Stimulated activated CD8-positive, alpha-beta memory T cell treated with anti-CD3 and anti-CD28 coated beads, Interleukin-2, amount 100 ng/mL, for 1 hour (primary cell): Measurements from ENCODE around the gene THEM5.
"Not testable (repeated sequence)": the region's sequence is repeated elsewhere in the genome, so short reads cannot be mapped to it uniquely, and the experiment has no call there.

ENCODE experiments used
- DNase-seq, 2 donors: peaks; one replicate each; pipeline ENCODE4 v3.0.0-alpha.2; 2020; ENCODE audit warnings: low read depth in 2 of 2

The THEM5 gene

GRCh38 chr1:151867765-151868411 is 14.4 kb upstream of the THEM5 start:
- DNase-seq: no peak

- DNase-seq: no peak
Observed at GRCh38 chr1:151867321-151867720, 13.8 kb upstream of the THEM5 start.

- no peak for DNase-seq
Observed at GRCh38 chr1:151864411-151864810, 10.9 kb upstream of the THEM5 start.

- no peak for DNase-seq
Observed at GRCh38 chr1:151862604-151863003, 9.1 kb upstream of the THEM5 start.

GRCh38 chr1:151860504-151861187 is 7.1 kb upstream of the THEM5 start:
- DNase-seq: no peak

- no peak for DNase-seq
Observed at GRCh38 chr1:151859891-151860293, 6.4 kb upstream of the THEM5 start.

GRCh38 chr1:151858886-151859665 is 5.6 kb upstream of the THEM5 start:
- DNase-seq: no peak

- DNase-seq: no peak
Observed at GRCh38 chr1:151858030-151858746, 4.7 kb upstream of the THEM5 start.

- no peak for DNase-seq
Observed at GRCh38 chr1:151855933-151856332, 2.4 kb upstream of the THEM5 start.

- not testable (repeated sequence) for DNase-seq
Observed at GRCh38 chr1:151855516-151855915, 2.0 kb upstream of the THEM5 start.

- no peak for DNase-seq
Observed at GRCh38 chr1:151854658-151855057, 1.1 kb upstream of the THEM5 start.

- no peak for DNase-seq
Observed at GRCh38 chr1:151852733-151853132, 779 bp downstream of the THEM5 start.

GRCh38 chr1:151851886-151852285 is 1.6 kb downstream of the THEM5 start:
- no peak for DNase-seq

- DNase-seq: no peak
Observed at GRCh38 chr1:151849871-151850270, 3.6 kb downstream of the THEM5 start.

- no peak for DNase-seq
Observed at GRCh38 chr1:151849126-151849525, 4.4 kb downstream of the THEM5 start.

- no peak for DNase-seq
Observed at GRCh38 chr1:151847867-151848596, 5.5 kb downstream of the THEM5 start.

GRCh38 chr1:151846686-151847237 is 6.8 kb downstream of the THEM5 start:
- DNase-seq: no peak

- DNase-seq: no peak
Observed at GRCh38 chr1:151846062-151846568, 7.4 kb downstream of the THEM5 start.

GRCh38 chr1:151843398-151843797 is 10.1 kb downstream of the THEM5 start:
- DNase-seq: no peak

GRCh38 chr1:151841141-151841540 is 12.4 kb downstream of the THEM5 start:
- no peak for DNase-seq

GRCh38 chr1:151840421-151840820 is 13.1 kb downstream of the THEM5 start:
- no peak for DNase-seq
